Colonic mucosa (tissue), 4 donors: ENCODE measurements around the gene GSPT1. TPM values are rescaled to one million over a fixed set of nuclear protein-coding genes. Genes with fewer than 3 reads are reported as not detected.

ENCODE experiments used
- DNase-seq: peaks from one replicate; pipeline ENCODE4 v3.0.0-alpha.2; 2020
- H3K27ac ChIP-seq: fragments of 200-600 bp; one replicate; pipeline ENCODE4 v1.8.0; 2021
- H3K27me3 ChIP-seq: fragments of 200-600 bp; one replicate; pipeline ENCODE4 v1.8.0; 2021
- H3K36me3 ChIP-seq: fragments of 200-600 bp; one replicate; pipeline ENCODE4 v1.8.0; 2021
- H3K4me1 ChIP-seq: fragments of 200-600 bp; one replicate; pipeline ENCODE4 v1.8.0; 2021; ENCODE audit warnings: mild to moderate bottlenecking
- H3K4me3 ChIP-seq: fragments of 200-600 bp; one replicate; pipeline ENCODE4 v1.8.0; 2021
- H3K9ac ChIP-seq, 2 donors: one replicate each; pipeline ENCODE4 v1.7.0; 2013; ENCODE audit warnings: control low read depth in 2 of 2, low read depth in 2 of 2, low read length in 2 of 2
- H3K9me3 ChIP-seq: fragments of 200-600 bp; one replicate; pipeline ENCODE4 v1.8.0; 2021
- CTCF ChIP-seq: fragments of 200-600 bp; IDR thresholded peaks from one replicate; pipeline ENCODE4 v1.8.0; 2022; ENCODE audit warnings: antibody characterized with exemption, mild to moderate bottlenecking
- intact Hi-C: fragments of 100-400 bp; cut with DNase I; formaldehyde crosslinking; loops from one replicate; pipeline ENCODE4 v1.14.1; 2022
- total RNA-seq, 2 donors: library from RNA; stranded (reverse); fragmentation: NEBNext Ultra II Directional in 1 of 2; extraction: Animal tissue kit (Norgen Biotek cat#: 25700) in 1 of 2; gene quantifications; one replicate each; pipeline ENCODE4 v1.2.1, GENCODE V29; 2021
- donor health status: healthy.
- donor health status: DM: no; HTN: no; CAD: no.
- donor health status: DM: no; HTN: no; CAD: no.

GSPT1 gene
- total RNA-seq, 2 donors from 2014 or later = 135 to 174 TPM

DNA sequence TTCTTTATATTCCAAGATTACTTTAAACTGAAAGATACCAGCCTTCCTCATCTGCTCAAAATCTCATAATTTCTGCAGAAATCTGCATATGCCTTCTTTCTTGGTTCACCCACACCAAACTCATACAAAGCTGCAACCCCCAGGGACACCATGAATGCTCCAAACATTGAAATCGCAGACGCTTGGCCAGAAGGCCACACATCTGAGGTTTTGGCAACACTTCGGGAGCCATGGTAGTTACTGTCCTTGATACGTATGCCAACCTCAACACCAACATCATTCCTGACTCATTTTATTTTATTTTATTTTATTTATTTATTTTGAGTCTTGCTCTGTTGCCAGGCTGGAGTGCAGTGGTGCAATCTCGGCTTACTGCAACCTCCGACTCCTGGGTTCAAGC is 11.8 kb downstream of the GSPT1 start:
- Histone ChIP-seq H3K27ac (no peak overlapping the region), H3K9ac (no peak overlapping the region), H3K36me3 (no peaks in the 10 kb centered on the region), H3K4me3 (no peak overlapping the region), H3K27me3 (no peaks in the 10 kb centered on the region), H3K4me1 (no peaks in the 10 kb centered on the region), H3K9me3 (no peaks in the 10 kb centered on the region)
- intact Hi-C loops = no loop called here
- TF ChIP-seq CTCF = no peak
- DNase-seq = no peak

- H3K4me3 ChIP-seq = no peak overlapping the region
- H3K36me3 ChIP-seq = no peaks in the 10 kb centered on the region
- H3K9me3 ChIP-seq = no peaks in the 10 kb centered on the region
- H3K27me3 ChIP-seq = no peaks in the 10 kb centered on the region
- no peak overlapping the region for H3K27ac ChIP-seq
- no peaks in the 10 kb centered on the region for H3K4me1 ChIP-seq
- intact Hi-C loops = no loop called here
- H3K9ac ChIP-seq = no peak overlapping the region
- no peak for DNase-seq
- no peak for TF ChIP-seq CTCF
Observed at GRCh38 chr16:11901091-11901490, 14.7 kb downstream of the GSPT1 start.

GRCh38 chr16:11896486-11897176 is 19.1 kb downstream of the GSPT1 start:
- no peaks in the 10 kb centered on the region for H3K9me3 ChIP-seq
- no peaks in the 10 kb centered on the region for H3K4me1 ChIP-seq
- no peaks in the 10 kb centered on the region for H3K27me3 ChIP-seq
- no peaks in the 10 kb centered on the region for H3K36me3 ChIP-seq
- no peak overlapping the region for H3K27ac ChIP-seq
- no peak overlapping the region for H3K4me3 ChIP-seq
- no peak for TF ChIP-seq CTCF
- intact Hi-C loops = no loop called here
- H3K9ac ChIP-seq = no peak overlapping the region
- DNase-seq = no peak

- Histone ChIP-seq H3K9ac (no peak overlapping the region), H3K27ac (no peak overlapping the region), H3K27me3 (no peaks in the 10 kb centered on the region), H3K4me1 (no peaks in the 10 kb centered on the region), H3K4me3 (no peak overlapping the region), H3K9me3 (no peaks in the 10 kb centered on the region), H3K36me3 (no peaks in the 10 kb centered on the region)
- DNase-seq = no peak
- TF ChIP-seq CTCF = no peak
- intact Hi-C loops = no loop called here
Observed at GRCh38 chr16:11893571-11893970, 22.2 kb downstream of the GSPT1 start.

DNA sequence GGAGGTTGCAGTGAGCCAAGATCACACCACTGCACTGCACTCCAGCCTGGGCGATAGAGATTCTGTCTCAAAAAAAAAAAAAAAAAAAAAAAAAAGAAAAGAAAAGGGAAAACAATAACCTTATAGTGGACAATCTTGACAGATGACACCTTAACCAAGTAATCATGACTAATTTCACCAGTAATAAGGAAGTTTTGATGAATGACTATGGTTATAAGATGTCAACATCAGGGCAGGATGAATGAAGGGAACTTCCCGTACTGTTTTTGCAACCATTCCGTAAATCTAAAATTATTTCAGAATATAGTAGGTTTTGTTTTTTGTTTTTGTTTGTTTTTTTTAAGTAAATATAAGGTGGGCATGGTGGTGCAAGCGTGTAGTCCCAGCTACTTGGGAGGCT is 23.0 kb downstream of the GSPT1 start:
- no peak for TF ChIP-seq CTCF

More for the DNA sequence above, 23.0 kb downstream of the GSPT1 start:
- no peak overlapping the region for H3K4me3 ChIP-seq
- DNase-seq = no peak
- H3K4me1 ChIP-seq = no peaks in the 10 kb centered on the region
- H3K9me3 ChIP-seq = no peaks in the 10 kb centered on the region
- no peak overlapping the region for H3K9ac ChIP-seq
- no peak overlapping the region for H3K27ac ChIP-seq
- H3K27me3 ChIP-seq = no peaks in the 10 kb centered on the region
- no peaks in the 10 kb centered on the region for H3K36me3 ChIP-seq
- intact Hi-C loops = no loop called here
